ENCODE data around the gene CERS4. TPM values are rescaled to one million over a fixed set of nuclear protein-coding genes. Genes with fewer than 3 reads are reported as not detected.
"Not testable (repeated sequence)": the region's sequence is repeated elsewhere in the genome, so short reads cannot be mapped to it uniquely, and the experiment has no call there.

Gene CERS4
- total RNA-seq, 1 donor: 2.1 TPM

GRCh38 chr19:8244442-8244841, 35.3 kb downstream of the CERS4 start:
- H3K4me3 ChIP-seq (ENCODE audit: low read depth, low read length): no peak overlapping the region
- TF ChIP-seq, protein P1, sequence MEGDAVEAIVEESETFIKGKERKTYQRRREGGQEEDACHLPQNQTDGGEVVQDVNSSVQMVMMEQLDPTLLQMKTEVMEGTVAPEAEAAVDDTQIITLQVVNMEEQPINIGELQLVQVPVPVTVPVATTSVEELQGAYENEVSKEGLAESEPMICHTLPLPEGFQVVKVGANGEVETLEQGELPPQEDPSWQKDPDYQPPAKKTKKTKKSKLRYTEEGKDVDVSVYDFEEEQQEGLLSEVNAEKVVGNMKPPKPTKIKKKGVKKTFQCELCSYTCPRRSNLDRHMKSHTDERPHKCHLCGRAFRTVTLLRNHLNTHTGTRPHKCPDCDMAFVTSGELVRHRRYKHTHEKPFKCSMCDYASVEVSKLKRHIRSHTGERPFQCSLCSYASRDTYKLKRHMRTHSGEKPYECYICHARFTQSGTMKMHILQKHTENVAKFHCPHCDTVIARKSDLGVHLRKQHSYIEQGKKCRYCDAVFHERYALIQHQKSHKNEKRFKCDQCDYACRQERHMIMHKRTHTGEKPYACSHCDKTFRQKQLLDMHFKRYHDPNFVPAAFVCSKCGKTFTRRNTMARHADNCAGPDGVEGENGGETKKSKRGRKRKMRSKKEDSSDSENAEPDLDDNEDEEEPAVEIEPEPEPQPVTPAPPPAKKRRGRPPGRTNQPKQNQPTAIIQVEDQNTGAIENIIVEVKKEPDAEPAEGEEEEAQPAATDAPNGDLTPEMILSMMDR (IDR thresholded peaks at IDR 0.05; ENCODE audit: insufficient read depth, low read length): no peak
- no peak for DNase-seq (ENCODE audit: low read depth)

- no peak for DNase-seq (ENCODE audit: low read depth)
- H3K4me3 ChIP-seq (ENCODE audit: low read depth, low read length): no peak overlapping the region
- TF ChIP-seq, protein P1 (IDR thresholded peaks at IDR 0.05; ENCODE audit: insufficient read depth, low read length): no peak
Observed at GRCh38 chr19:8245869-8246835, 37.0 kb downstream of the CERS4 start.

DNA sequence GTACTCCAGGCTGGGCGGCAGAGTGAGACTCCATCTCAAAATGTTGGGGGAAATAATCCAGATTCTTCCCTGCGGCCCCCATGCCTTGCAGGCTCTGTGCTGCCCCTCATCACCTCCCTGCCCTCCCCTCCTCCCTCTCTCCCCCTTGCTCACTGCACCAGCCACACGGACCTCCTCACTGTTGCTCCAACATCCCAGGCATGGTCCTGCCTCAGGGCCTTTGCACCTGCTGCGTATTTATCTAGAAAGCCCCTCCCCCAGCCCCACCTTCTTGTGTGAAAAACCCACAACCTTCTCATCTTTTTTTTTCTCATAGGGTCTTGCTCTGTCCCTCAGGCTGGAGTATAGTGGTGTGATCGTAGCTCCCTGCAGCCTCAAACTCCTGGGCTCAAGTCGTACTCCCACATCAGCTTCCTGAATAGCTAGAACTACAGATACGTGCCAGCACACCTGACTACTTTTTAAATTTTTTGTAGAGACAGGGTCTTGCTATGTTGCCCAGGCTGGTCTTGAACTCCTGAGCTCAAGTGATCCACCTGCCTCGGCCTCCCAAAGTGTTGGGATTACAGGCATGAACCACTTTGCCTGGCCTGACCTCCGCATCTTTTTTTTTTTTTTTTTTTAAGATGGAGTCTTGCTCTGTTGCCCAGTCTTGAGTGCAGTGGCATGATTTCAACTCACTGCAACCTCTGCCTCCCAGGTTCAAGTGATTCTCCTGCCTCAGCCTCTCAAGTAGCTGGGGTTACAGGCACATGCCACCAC, 38.1 kb downstream of the CERS4 start:
- not testable (repeated sequence) for H3K4me3 ChIP-seq (ENCODE audit: low read depth, low read length); DNase-seq (ENCODE audit: low read depth)

DNA sequence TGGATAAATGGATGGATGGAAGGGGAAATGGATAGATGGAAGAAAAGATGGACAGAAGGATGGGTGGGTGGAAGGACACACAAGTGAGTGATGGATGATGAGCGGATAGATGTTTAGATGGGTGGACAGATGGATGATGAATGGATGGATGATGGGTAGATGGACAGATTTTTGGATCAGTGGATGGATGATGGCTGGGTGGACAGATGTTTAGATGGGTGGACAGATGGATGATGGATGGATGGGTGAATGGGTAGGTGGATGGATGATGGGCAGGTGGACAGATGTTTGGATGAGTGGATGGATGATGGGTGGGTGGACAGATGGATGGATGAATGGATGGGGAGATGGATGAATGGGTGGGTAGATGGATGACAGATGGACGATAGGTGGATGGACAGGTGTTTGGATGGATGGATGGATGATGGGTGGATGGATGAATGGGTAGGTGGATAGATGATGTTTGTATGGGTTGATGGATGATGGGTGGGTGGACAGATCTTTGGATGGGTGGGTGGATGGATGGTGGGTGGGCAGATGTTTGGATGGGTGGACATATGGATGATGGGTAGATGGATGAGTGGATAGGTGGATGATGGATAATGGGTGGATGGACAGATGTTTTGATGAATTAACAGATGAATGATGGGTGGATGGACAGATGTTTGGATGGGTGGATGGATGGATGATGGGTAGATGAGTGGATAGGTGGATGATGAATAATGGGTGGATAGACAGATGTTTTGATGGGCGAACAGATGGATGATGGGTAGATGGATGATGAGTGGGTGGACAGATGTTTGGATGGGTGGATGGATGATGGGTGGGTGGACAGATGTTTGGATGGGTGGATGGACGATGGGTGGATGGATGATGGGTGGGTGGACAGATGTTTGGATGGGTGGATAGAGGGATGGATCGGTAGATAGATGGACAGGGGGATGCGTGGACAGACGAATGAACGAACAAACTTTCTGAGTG, 39.5 kb downstream of the CERS4 start:
- TF ChIP-seq, protein P1 (IDR thresholded peaks at IDR 0.05; ENCODE audit: insufficient read depth, low read length): no peak
- no peak for DNase-seq (ENCODE audit: low read depth)
- no peak overlapping the region for H3K4me3 ChIP-seq (ENCODE audit: low read depth, low read length)

GRCh38 chr19:8250596-8250995, 41.4 kb downstream of the CERS4 start:
- TF ChIP-seq, protein P1 (IDR thresholded peaks at IDR 0.05; ENCODE audit: insufficient read depth, low read length): no peak
- no peak overlapping the region for H3K4me3 ChIP-seq (ENCODE audit: low read depth, low read length)
- DNase-seq (ENCODE audit: low read depth): no peak

DNA sequence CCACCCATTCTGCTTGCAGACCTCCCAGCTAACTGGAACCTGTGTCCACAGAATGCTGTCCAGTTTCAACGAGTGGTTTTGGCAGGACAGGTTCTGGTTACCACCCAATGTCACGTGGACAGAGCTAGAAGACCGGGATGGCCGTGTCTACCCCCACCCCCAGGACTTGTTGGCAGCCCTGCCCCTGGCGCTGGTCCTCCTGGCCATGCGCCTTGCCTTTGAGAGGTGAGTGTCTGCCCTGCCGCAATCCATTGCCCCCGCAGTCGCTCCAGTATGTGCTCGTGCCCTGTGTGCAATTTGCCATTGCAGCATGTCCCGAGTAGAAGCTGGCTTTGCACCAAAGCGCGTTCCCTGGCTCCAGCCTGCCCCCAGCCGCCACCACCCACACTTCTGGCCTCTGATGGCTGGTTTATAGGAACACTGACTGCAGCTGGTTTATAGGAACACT, 41.9 kb downstream of the CERS4 start:
- peak; percentile 82 for DNase-seq (ENCODE audit: low read depth)
- no peak overlapping the region for H3K4me3 ChIP-seq (ENCODE audit: low read depth, low read length)
- TF ChIP-seq, protein P1 (IDR thresholded peaks at IDR 0.05; ENCODE audit: insufficient read depth, low read length): peak; percentile 28
